Embryonic facial prominence (tissue), 1 donor: Measurements from ENCODE around the gene USP9Y.

Experiments
- DNase-seq: peaks from one replicate; pipeline ENCODE4 v3.0.0-alpha.2; 2016; ENCODE audit errors: extremely low spot score

USP9Y gene

GRCh38 chrY:12756021-12756420, 55.0 kb downstream of the USP9Y start:
- no peak for DNase-seq

GRCh38 chrY:12765976-12766375, 64.9 kb downstream of the USP9Y start:
- no peak for DNase-seq

- no peak for DNase-seq
These were observed 83.5 kb downstream of the USP9Y start for GRCh38 chrY:12784521-12784920.

- no peak for DNase-seq
These were observed 93.0 kb downstream of the USP9Y start for GRCh38 chrY:12793999-12794398.

GRCh38 chrY:12808046-12808445, 107.0 kb downstream of the USP9Y start:
- DNase-seq = no peak

GRCh38 chrY:12809034-12809433, 108.0 kb downstream of the USP9Y start:
- DNase-seq = no peak

GRCh38 chrY:12823408-12823807, 122.4 kb downstream of the USP9Y start:
- DNase-seq = no peak

- DNase-seq = no peak
These were observed 125.8 kb downstream of the USP9Y start for GRCh38 chrY:12826791-12827190.

GRCh38 chrY:12833284-12833683, 132.3 kb downstream of the USP9Y start:
- no peak for DNase-seq

GRCh38 chrY:12837550-12837949, 136.5 kb downstream of the USP9Y start:
- DNase-seq = no peak

- no peak for DNase-seq
These were observed 140.3 kb downstream of the USP9Y start for GRCh38 chrY:12841368-12841767.

- DNase-seq = no peak
These were observed 145.8 kb downstream of the USP9Y start for GRCh38 chrY:12846793-12847192.

- no peak for DNase-seq
These were observed 154.8 kb downstream of the USP9Y start for GRCh38 chrY:12855791-12856275.

GRCh38 chrY:12867960-12868359, 166.9 kb downstream of the USP9Y start:
- no peak for DNase-seq

- no peak for DNase-seq
These were observed 195.9 kb downstream of the USP9Y start for GRCh38 chrY:12896973-12897372.

- DNase-seq = no peak
These were observed 197.6 kb downstream of the USP9Y start for GRCh38 chrY:12898604-12899003.

GRCh38 chrY:12904618-12905516, 203.8 kb downstream of the USP9Y start, which contains the start of gene DDX3Y:
DDX3Y (plus strand) TSS chrY:12904868; CDS start chrY:12904937, 69 bp downstream.
- peak; percentile 88 for DNase-seq

- DNase-seq = peak; percentile 71
These were observed 204.5 kb downstream of the USP9Y start for GRCh38 chrY:12905517-12905872.

GRCh38 chrY:12905895-12906294, 204.9 kb downstream of the USP9Y start:
- no peak for DNase-seq
